Keratinocyte (primary cell): Measurements from ENCODE around the gene EIF4E1B. TPM values are rescaled to one million over a fixed set of nuclear protein-coding genes. Genes with fewer than 3 reads are reported as not detected.

Experiments
- DNase-seq: peaks from one replicate; pipeline ENCODE4 v3.0.0-alpha.2; 2011; ENCODE audit warnings: low read depth, missing footprints, low spot score
- FAIRE-seq: peaks from 2 replicates; lab custom pipeline; 2011; peaks lifted over from hg19 to GRCh38; lab: Jason Lieb, UNC
- H2AFZ ChIP-seq: 2 replicates; pipeline ENCODE4 v1.6.0; 2012; ENCODE audit warnings: low read length, control low read depth, inconsistent platforms; ENCODE audit not compliant: control insufficient read depth
- H3K27ac ChIP-seq: 2 replicates; pipeline ENCODE4 v1.5.1; 2011; ENCODE audit warnings: low read length; ENCODE audit not compliant: control insufficient read depth, insufficient read depth
- H3K27me3 ChIP-seq: 3 replicates; pipeline ENCODE4 v1.6.0; 2011; ENCODE audit warnings: low read length; ENCODE audit not compliant: control insufficient read depth, insufficient read depth; ENCODE audit errors: extremely low read depth
- H3K36me3 ChIP-seq, 2 experiments: 2 replicates in 1 of 2; 3 replicates in 1 of 2; pipeline ENCODE4 v1.5.1; 2011; ENCODE audit warnings: low read length in 2 of 2, mild to moderate bottlenecking in 1 of 2; ENCODE audit not compliant: control insufficient read depth in 2 of 2, insufficient read depth in 2 of 2; ENCODE audit errors: extremely low read depth in 1 of 2
- H3K4me1 ChIP-seq: 3 replicates; pipeline ENCODE4 v1.5.1; 2011; ENCODE audit warnings: low read length; ENCODE audit not compliant: control insufficient read depth, insufficient read depth; ENCODE audit errors: extremely low read depth
- H3K4me2 ChIP-seq: 3 replicates; pipeline ENCODE4 v1.6.0; 2011; ENCODE audit warnings: low read depth, low read length; ENCODE audit not compliant: control insufficient read depth, insufficient read depth; ENCODE audit errors: extremely low read depth
- H3K4me3 ChIP-seq, 3 experiments: fragments of 200-600 bp in 1 of 3; sonication (generic) in 1 of 3; 2 replicates in 2 of 3; 3 replicates in 1 of 3; pipeline ENCODE4 v1.5.1; 2011 to 2016; ENCODE audit warnings: low read length in 3 of 3, mild to moderate bottlenecking in 3 of 3, control low read depth in 2 of 3, inconsistent platforms in 1 of 3, low read depth in 1 of 3, mixed read lengths in 1 of 3, mixed run types in 1 of 3, moderate library complexity in 1 of 3; ENCODE audit not compliant: control insufficient read depth in 2 of 3, insufficient read depth in 2 of 3; ENCODE audit errors: extremely low read depth in 1 of 3
- H3K79me2 ChIP-seq: 2 replicates; pipeline ENCODE4 v1.6.0; 2012; ENCODE audit warnings: low read length; ENCODE audit not compliant: control insufficient read depth, insufficient read depth
- H3K9ac ChIP-seq: 3 replicates; pipeline ENCODE4 v1.6.0; 2011; ENCODE audit warnings: low read length; ENCODE audit not compliant: control insufficient read depth, insufficient read depth; ENCODE audit errors: extremely low read depth
- H3K9me1 ChIP-seq: 3 replicates; pipeline ENCODE4 v1.6.0; 2011; ENCODE audit warnings: low read length; ENCODE audit not compliant: control insufficient read depth, insufficient read depth; ENCODE audit errors: extremely low read depth
- H3K9me3 ChIP-seq: 2 replicates; pipeline ENCODE4 v1.5.1; 2012; ENCODE audit warnings: low read depth, low read length; ENCODE audit not compliant: control insufficient read depth
- H4K20me1 ChIP-seq: 3 replicates; pipeline ENCODE4 v1.6.0; 2011; ENCODE audit warnings: low read length; ENCODE audit not compliant: control insufficient read depth, insufficient read depth; ENCODE audit errors: extremely low read depth
- EZH2 ChIP-seq: IDR thresholded peaks from one replicate; pipeline ENCODE4 v1.6.1; 2012; ENCODE audit warnings: inconsistent platforms, mild to moderate bottlenecking, low read length, moderate library complexity
- dilution Hi-C: fragments of 300-500 bp; cut with MboI; formaldehyde crosslinking; loops from one replicate; pipeline ENCODE4 v1.7.0; 2020; ENCODE audit warnings: low sequenced_read_pairs; ENCODE audit not compliant: extremely low pct_ligation_motif_present
- polyA plus RNA-seq, 5 experiments: library from polyadenylated mRNA; depleted of rRNA in 3 of 5; stranded (reverse) in 3 of 5; stranded (forward) in 1 of 5; unstranded in 1 of 5; fragments of >200 nt; gene quantifications; 1 replicate in 1 of 5; 2 replicates in 3 of 5; 3 replicates in 1 of 5; pipeline versions ENCODE4 v1.2.1 to v1.2.3, GENCODE V29; 2011 to 2012; ENCODE audit warnings: missing spikeins in 2 of 5, low read depth in 1 of 5, low replicate concordance in 1 of 5
- TF ChIP-seq, protein P1 (sequence below), 3 experiments: IDR thresholded peaks in 1 of 3; conservative IDR thresholded peaks in 1 of 3; optimal IDR thresholded peaks in 1 of 3; 2 replicates in 2 of 3; 3 replicates in 1 of 3; pipeline versions ENCODE3 to v1.5.1; 2011; ENCODE audit warnings: low read length in 3 of 3, mild to moderate bottlenecking in 3 of 3, moderate library complexity in 2 of 3, control low read depth in 1 of 3, inconsistent platforms in 1 of 3; ENCODE audit not compliant: insufficient read depth in 2 of 3; ENCODE audit errors: extremely low read depth in 1 of 3

The EIF4E1B gene
- polyA plus RNA-seq, 1 donor (not counting 4 experiments of a cell fraction or from before 2014, with no cell fraction given): not detected

DNA sequence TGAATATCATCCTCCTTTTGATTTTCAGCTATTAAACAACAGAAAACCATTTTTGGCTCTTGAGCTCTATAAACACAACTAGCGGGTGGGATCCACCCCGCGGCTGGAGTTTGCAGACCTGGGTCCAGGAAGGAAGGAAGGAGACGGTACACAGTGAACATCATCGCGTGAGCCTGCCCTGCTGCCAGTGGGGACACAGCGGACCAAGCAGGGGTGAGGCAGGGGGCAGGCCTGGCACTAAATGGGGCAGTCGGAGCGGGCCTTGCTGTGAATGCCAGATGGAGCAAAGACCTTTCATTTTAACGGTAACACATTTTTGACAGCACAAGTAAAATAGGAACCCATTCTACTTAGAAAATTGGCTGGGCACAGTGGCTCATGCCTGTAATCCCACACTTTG lies 31.2 kb downstream of the EIF4E1B start:
- dilution Hi-C loops: no loop called here
- H3K4me1 ChIP-seq: no peaks in the 10 kb centered on the region
- no peak overlapping the region for H3K4me2 ChIP-seq
- H2AFZ ChIP-seq: no peak overlapping the region
- H4K20me1 ChIP-seq: peaks cover 3% of the 10 kb centered on the region
- H3K79me2 ChIP-seq: no peaks in the 10 kb centered on the region
- no peaks in the 10 kb centered on the region for H3K9me1 ChIP-seq
- TF ChIP-seq, protein P1, sequence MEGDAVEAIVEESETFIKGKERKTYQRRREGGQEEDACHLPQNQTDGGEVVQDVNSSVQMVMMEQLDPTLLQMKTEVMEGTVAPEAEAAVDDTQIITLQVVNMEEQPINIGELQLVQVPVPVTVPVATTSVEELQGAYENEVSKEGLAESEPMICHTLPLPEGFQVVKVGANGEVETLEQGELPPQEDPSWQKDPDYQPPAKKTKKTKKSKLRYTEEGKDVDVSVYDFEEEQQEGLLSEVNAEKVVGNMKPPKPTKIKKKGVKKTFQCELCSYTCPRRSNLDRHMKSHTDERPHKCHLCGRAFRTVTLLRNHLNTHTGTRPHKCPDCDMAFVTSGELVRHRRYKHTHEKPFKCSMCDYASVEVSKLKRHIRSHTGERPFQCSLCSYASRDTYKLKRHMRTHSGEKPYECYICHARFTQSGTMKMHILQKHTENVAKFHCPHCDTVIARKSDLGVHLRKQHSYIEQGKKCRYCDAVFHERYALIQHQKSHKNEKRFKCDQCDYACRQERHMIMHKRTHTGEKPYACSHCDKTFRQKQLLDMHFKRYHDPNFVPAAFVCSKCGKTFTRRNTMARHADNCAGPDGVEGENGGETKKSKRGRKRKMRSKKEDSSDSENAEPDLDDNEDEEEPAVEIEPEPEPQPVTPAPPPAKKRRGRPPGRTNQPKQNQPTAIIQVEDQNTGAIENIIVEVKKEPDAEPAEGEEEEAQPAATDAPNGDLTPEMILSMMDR (optimal IDR thresholded peaks at IDR 0.05 in 1 of 3, IDR thresholded peaks at IDR 0.05 in 1 of 3, conservative IDR thresholded peaks at IDR 0.05 in 1 of 3; ENCODE audit: extremely low read depth in 1 of 3, insufficient read depth in 2 of 3, low read length in 3 of 3): no peak
- TF ChIP-seq EZH2: no peak
- no peak overlapping the region for H3K4me3 ChIP-seq
- DNase-seq (no peak), FAIRE-seq (no peak)
- peaks cover 7% of the 10 kb centered on the region for H3K27me3 ChIP-seq
- H3K9ac ChIP-seq: no peak overlapping the region
- H3K9me3 ChIP-seq: no peaks in the 10 kb centered on the region
- peaks cover 0 to 4% of the 10 kb centered on the region in 2 experiments for H3K36me3 ChIP-seq
- H3K27ac ChIP-seq: no peak overlapping the region

- peaks cover 7% of the 10 kb centered on the region for H3K27me3 ChIP-seq
- DNase-seq: no peak
- no peaks in the 10 kb centered on the region for H3K4me1 ChIP-seq
- TF ChIP-seq EZH2: no peak
- TF ChIP-seq, protein P1 (optimal IDR thresholded peaks at IDR 0.05 in 1 of 3, IDR thresholded peaks at IDR 0.05 in 1 of 3, conservative IDR thresholded peaks at IDR 0.05 in 1 of 3; ENCODE audit: extremely low read depth in 1 of 3, insufficient read depth in 2 of 3, low read length in 3 of 3): no peak
- no peak overlapping the region for H3K9ac ChIP-seq
- no peaks in the 10 kb centered on the region for H3K9me3 ChIP-seq
- no peak overlapping the region for H3K27ac ChIP-seq
- H4K20me1 ChIP-seq: peaks cover 3% of the 10 kb centered on the region
- no peak overlapping the region for H3K4me2 ChIP-seq
- no peak overlapping the region for H2AFZ ChIP-seq
- no peak for FAIRE-seq
- H3K36me3 ChIP-seq: peaks cover 0 to under 1% of the 10 kb centered on the region in 2 experiments
- no peaks in the 10 kb centered on the region for H3K9me1 ChIP-seq
- dilution Hi-C loops: no loop called here
- H3K4me3 ChIP-seq: no peak overlapping the region
- H3K79me2 ChIP-seq: no peaks in the 10 kb centered on the region
Observed at GRCh38 chr5:176662371-176663333, 32.2 kb downstream of the EIF4E1B start.
